CMK (cell line): ENCODE data around the gene FAM90A26.
"Not testable (repeated sequence)": the region's sequence is repeated elsewhere in the genome, so short reads cannot be mapped to it uniquely, and the experiment has no call there.

Source experiments
- DNase-seq: peaks from one replicate; pipeline ENCODE4 v3.0.0-alpha.2; 2010; ENCODE audit warnings: low read depth

Gene FAM90A26

GRCh38 chr4:9169791-9170459 is at the start of gene FAM90A26:
FAM90A26 (plus strand) TSS chr4:9170409; CDS start chr4:9173173, 2,764 bp downstream.
- DNase-seq = not testable (repeated sequence)

GRCh38 chr4:9122711-9123110 is 47.5 kb upstream of the FAM90A26 start:
- not testable (repeated sequence) for DNase-seq

GRCh38 chr4:9123572-9124007 is 46.6 kb upstream of the FAM90A26 start:
- peak; percentile 14 for DNase-seq

GRCh38 chr4:9125601-9126161 is 44.5 kb upstream of the FAM90A26 start:
- DNase-seq = not testable (repeated sequence)

- not testable (repeated sequence) for DNase-seq
Measured at GRCh38 chr4:9131420-9131819, 38.8 kb upstream of the FAM90A26 start.

- not testable (repeated sequence) for DNase-seq
Measured at GRCh38 chr4:9132849-9133248, 37.4 kb upstream of the FAM90A26 start.

- DNase-seq = not testable (repeated sequence)
Measured at GRCh38 chr4:9134011-9134410, 36.2 kb upstream of the FAM90A26 start.

GRCh38 chr4:9134556-9134955 is 35.7 kb upstream of the FAM90A26 start:
- not testable (repeated sequence) for DNase-seq

- DNase-seq = not testable (repeated sequence)
Measured at GRCh38 chr4:9141050-9141449, 29.2 kb upstream of the FAM90A26 start.

- DNase-seq = not testable (repeated sequence)
Measured at GRCh38 chr4:9142786-9143185, 27.4 kb upstream of the FAM90A26 start.

- no peak for DNase-seq
Measured at GRCh38 chr4:9143421-9144080, 26.7 kb upstream of the FAM90A26 start.

GRCh38 chr4:9146967-9147366 is 23.2 kb upstream of the FAM90A26 start:
- no peak for DNase-seq

GRCh38 chr4:9147368-9147767 is 22.8 kb upstream of the FAM90A26 start:
- not testable (repeated sequence) for DNase-seq

- DNase-seq = not testable (repeated sequence)
Measured at GRCh38 chr4:9148611-9149409, 21.4 kb upstream of the FAM90A26 start.

GRCh38 chr4:9151809-9152179 is 18.4 kb upstream of the FAM90A26 start:
- DNase-seq = not testable (repeated sequence)

- DNase-seq = peak; percentile 80
Measured at GRCh38 chr4:9152180-9153007, 17.8 kb upstream of the FAM90A26 start.

- DNase-seq = peak; percentile 86
Measured at GRCh38 chr4:9153008-9153570, 17.1 kb upstream of the FAM90A26 start.

- DNase-seq = not testable (repeated sequence)
Measured at GRCh38 chr4:9153571-9154157, 16.5 kb upstream of the FAM90A26 start.

GRCh38 chr4:9155101-9155886 is 14.9 kb upstream of the FAM90A26 start:
- DNase-seq = not testable (repeated sequence)

GRCh38 chr4:9158392-9158791 is 11.8 kb upstream of the FAM90A26 start:
- not testable (repeated sequence) for DNase-seq
